Breast epithelium (tissue), 4 donors: ENCODE results near the gene NOM1. TPM values are rescaled to one million over a fixed set of nuclear protein-coding genes. Genes with fewer than 3 reads are reported as not detected.

Experiments used
- DNase-seq, 2 donors: peaks; one replicate each; pipeline ENCODE4 v3.0.0-alpha.2; 2019; ENCODE audit warnings: low spot score in 2 of 2
- H3K27ac ChIP-seq, 2 donors: fragments of 200-600 bp; sonication (generic) in 1 of 2; one replicate each; pipeline ENCODE4 v1.5.1; 2016 to 2019; ENCODE audit warnings: mild to moderate bottlenecking in 1 of 2
- H3K27me3 ChIP-seq, 2 donors: fragments of 200-600 bp; sonication (generic) in 1 of 2; one replicate each; pipeline versions ENCODE4 v1.5.1 to v1.6.0; 2017 to 2019; ENCODE audit warnings: control low read depth in 1 of 2, mild to moderate bottlenecking in 1 of 2
- H3K36me3 ChIP-seq: fragments of 200-600 bp; one replicate; pipeline ENCODE4 v1.5.1; 2019
- H3K4me1 ChIP-seq, 2 donors: fragments of 200-600 bp; sonication (generic); one replicate each; pipeline ENCODE4 v1.5.1; 2016 to 2019; ENCODE audit warnings: control low read depth in 1 of 2
- H3K4me3 ChIP-seq, 3 donors: fragments of 200-600 bp; sonication (generic); 1 replicate in 2 of 3; 2 replicates in 1 of 3; pipeline ENCODE4 v1.5.1; 2016 to 2019; ENCODE audit warnings: mild to moderate bottlenecking in 3 of 3, moderate library complexity in 2 of 3
- H3K9me3 ChIP-seq, 2 donors: fragments of 200-600 bp; sonication (generic) in 1 of 2; one replicate each; pipeline ENCODE4 v1.5.1; 2016 to 2019; ENCODE audit warnings: control low read depth in 1 of 2
- POLR2A ChIP-seq: fragments of 450-650 bp; IDR thresholded peaks from one replicate; pipeline ENCODE4 v1.6.1; 2016; ENCODE audit warnings: antibody characterized with exemption, mild to moderate bottlenecking, moderate library complexity
- POLR2AphosphoS5 ChIP-seq, 3 donors: sonication (generic); formaldehyde crosslinking; IDR thresholded peaks; one replicate each; pipeline ENCODE4 v1.6.1; 2017; ENCODE audit warnings: antibody characterized with exemption in 3 of 3
- intact Hi-C: fragments of 100-400 bp; cut with DNase I; formaldehyde crosslinking; loops from one replicate; pipeline ENCODE4 v1.15.1; 2023; ENCODE audit warnings: low total_unique reads
- total RNA-seq, 3 donors: library from RNA; depleted of rRNA; stranded (reverse); fragments of >200 nt; gene quantifications; one replicate each; pipeline ENCODE4 v1.1.0, GENCODE V29; 2016
- TF ChIP-seq, protein P1 (sequence below), 3 donors: fragments of 450-650 bp; IDR thresholded peaks; one replicate each; pipeline ENCODE4 v1.5.1; 2016 to 2017; ENCODE audit warnings: antibody characterized with exemption in 3 of 3, mild to moderate bottlenecking in 3 of 3, moderate library complexity in 3 of 3

Gene NOM1
- total RNA-seq, 3 donors from 2014 or later = 17.1 to 31.5 (median 25.2) TPM

DNA sequence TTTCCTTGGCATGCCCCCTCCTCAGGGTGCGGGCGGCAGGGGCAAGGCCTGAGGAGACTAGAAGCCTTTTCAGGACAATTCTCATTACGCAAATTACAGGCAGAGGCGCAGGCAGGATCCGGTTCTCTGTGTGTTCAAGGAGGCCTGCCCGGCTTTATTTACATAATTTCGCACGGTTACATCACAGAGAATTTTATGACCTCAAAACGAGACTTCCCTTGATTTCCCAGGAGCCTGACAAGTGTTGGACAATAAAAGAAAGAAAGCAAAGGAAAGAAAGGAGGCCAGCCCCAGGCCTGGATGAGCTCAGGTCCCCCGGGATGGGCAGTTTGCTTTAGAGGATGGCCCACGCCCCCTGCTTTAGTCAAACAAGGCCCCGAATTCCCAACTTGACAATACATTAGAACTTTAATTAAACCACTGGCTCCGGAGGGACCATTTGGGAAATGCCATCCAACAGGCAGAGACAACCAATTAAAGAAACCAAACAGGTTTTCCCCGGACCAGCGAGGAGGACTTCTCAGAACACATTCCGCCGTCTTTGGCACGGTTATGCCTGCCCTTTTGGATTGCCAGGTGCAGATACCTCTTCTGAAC, 58.1 kb downstream of the NOM1 start:
- H3K36me3 ChIP-seq = no peaks in the 10 kb centered on the region
- intact Hi-C loops = no loop called here
- no peak overlapping the region for H3K4me3 ChIP-seq
- TF ChIP-seq POLR2A (no peak), POLR2AphosphoS5 (IDR thresholded peaks at IDR 0.05) (no peak)
- TF ChIP-seq, protein P1, sequence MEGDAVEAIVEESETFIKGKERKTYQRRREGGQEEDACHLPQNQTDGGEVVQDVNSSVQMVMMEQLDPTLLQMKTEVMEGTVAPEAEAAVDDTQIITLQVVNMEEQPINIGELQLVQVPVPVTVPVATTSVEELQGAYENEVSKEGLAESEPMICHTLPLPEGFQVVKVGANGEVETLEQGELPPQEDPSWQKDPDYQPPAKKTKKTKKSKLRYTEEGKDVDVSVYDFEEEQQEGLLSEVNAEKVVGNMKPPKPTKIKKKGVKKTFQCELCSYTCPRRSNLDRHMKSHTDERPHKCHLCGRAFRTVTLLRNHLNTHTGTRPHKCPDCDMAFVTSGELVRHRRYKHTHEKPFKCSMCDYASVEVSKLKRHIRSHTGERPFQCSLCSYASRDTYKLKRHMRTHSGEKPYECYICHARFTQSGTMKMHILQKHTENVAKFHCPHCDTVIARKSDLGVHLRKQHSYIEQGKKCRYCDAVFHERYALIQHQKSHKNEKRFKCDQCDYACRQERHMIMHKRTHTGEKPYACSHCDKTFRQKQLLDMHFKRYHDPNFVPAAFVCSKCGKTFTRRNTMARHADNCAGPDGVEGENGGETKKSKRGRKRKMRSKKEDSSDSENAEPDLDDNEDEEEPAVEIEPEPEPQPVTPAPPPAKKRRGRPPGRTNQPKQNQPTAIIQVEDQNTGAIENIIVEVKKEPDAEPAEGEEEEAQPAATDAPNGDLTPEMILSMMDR (IDR thresholded peaks at IDR 0.05) = no peak
- DNase-seq = no peak
- H3K9me3 ChIP-seq = no peaks in the 10 kb centered on the region
- peaks cover 3 to 91% of the 10 kb centered on the region in 2 donors for H3K27me3 ChIP-seq
- no peak overlapping the region for H3K27ac ChIP-seq
- H3K4me1 ChIP-seq = peaks cover 5 to 10% of the 10 kb centered on the region in 2 donors

DNA sequence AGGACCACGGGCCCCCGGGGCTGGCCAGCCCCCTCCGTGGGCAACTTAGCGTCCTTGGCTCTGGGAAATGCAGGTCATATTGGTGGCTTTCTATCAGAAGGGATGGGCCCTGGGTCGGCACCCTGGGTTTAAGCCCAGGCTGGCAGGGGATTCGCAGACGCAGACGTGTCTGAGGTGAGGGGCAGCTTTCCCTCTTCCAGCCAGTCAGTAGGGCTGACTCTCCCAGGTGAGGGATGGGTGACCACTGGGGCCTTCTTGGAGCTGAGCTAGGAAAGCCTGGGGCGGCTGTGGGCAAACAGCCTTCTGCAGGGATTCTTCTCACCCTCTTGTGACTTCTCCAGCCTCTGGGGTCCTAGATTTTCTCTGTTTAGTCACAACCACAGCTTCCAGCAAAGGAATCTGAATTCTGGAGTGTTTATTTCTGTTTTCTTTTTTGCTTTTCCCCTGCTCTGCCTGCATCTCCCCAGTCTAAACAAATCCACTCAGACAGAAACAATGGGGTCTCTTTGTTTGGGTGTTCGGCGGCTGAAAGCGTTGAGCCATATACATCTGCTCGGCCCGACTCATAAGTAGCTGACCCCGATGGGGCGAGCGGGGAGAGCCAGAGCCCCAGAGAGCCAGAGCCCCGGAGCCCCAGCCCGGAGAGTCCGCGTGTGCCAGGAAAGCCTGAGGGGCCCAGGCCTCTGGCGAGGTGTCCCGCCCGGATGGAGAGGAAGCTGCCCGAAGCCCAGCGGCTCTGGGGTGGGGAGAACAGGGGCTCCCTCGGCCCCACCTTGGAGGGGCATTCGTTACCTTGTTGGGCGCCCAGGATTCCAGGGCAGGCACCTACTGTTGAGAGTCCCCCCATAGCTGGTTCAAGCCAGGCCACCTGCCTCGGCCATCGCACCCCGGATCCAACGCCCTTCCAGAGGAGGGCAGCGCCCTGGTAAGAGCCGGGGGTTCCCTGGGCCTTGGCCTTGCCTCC, 59.0 kb downstream of the NOM1 start:
- Histone ChIP-seq H3K36me3 (no peaks in the 10 kb centered on the region), H3K4me3 (no peak overlapping the region), H3K4me1 (peaks cover 5 to 10% of the 10 kb centered on the region in 2 donors), H3K27me3 (peaks cover 0 to 91% of the 10 kb centered on the region in 2 donors), H3K27ac (no peak overlapping the region), H3K9me3 (no peaks in the 10 kb centered on the region)
- TF ChIP-seq POLR2AphosphoS5 (IDR thresholded peaks at IDR 0.05) (no peak), POLR2A (no peak)
- TF ChIP-seq, protein P1 (IDR thresholded peaks at IDR 0.05) = no peak
- DNase-seq = no peak
- intact Hi-C loops = no loop called here

DNA sequence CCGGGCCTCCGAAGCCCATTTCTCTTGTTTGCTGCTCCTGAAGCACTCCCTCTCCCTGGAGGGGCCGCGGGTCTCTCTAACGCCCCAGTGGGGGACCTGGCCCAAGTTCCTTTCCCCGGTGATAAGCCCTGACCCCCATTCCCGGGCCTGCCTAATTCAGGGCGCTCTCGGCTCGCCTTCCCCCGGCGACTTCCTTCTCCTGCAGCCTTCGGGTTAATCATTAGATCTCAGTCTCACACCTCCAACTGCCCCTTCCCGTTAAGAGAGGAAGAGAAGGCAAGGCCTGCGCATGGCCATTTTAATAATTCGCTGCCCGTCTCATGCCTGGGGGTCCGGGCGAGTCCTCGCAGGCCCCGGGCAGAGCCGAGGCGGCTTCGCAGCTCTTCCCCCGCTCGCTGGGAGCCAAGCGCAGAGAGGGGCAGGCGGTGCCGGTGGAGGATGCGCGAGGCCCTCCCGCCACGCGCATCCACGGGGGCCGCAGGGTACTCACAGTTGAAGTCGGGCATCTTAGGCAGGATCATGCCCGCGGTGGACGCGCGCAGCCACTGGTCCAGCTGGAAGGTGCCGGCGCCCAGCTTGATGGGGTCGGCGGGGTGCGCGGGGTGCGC, 59.8 kb downstream of the NOM1 start:
- Histone ChIP-seq H3K27ac (no peak overlapping the region), H3K36me3 (no peaks in the 10 kb centered on the region), H3K4me3 (peak overlapping the region in 2 of 3 donors; percentile 39 to 59), H3K4me1 (peaks cover 3 to 5% of the 10 kb centered on the region in 2 donors), H3K9me3 (no peaks in the 10 kb centered on the region), H3K27me3 (peaks cover 0 to 91% of the 10 kb centered on the region in 2 donors)
- DNase-seq = no peak
- TF ChIP-seq, protein P1 (IDR thresholded peaks at IDR 0.05) = no peak
- TF ChIP-seq POLR2A (no peak), POLR2AphosphoS5 (IDR thresholded peaks at IDR 0.05) (no peak)
- intact Hi-C loops = no loop called here

DNA sequence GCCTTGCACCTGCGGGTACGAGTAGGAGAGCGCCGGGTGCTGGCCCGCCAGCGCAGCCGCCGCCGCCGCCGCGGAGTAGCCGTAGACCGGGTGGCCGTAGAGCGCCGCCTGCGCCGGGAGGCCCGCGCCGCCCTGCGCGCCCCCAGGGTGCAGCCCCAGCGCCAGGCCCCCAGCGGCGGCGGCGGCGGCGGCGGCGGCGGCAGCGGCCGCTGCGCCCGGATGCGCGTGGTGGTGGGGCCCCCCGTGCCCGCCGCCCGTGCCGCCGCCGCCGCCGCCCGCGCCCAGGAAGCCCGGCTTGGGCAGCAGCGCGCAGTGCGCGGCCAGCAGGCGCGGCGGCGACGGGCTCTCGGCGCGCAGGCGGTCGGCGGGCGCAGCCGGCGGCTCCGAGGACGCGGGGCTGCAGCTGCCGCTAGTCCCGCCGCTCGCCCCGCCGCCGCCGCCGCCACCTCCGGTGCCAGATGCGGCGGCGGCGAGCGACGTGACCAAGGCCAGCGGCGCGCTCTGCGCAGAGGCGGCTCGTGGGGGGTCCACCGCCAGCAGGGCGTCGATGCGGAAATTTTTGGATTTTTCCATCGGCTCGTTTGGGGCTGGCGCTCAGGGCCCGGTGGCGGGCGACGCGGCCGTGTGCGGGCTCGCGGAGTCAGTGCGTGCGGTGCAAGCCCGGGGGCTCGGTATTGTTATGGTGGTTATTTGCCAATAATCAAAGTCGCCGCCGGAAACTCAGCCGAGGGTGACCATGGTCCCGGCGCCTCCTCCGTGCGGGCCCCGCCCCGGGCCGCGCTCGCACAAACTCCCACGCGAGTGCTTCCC, 60.5 kb downstream of the NOM1 start:
- H3K4me3 ChIP-seq = peak overlapping the region; percentile 23 to 77 (median 65)
- no peak overlapping the region for H3K27ac ChIP-seq
- peaks cover 0 to 5% of the 10 kb centered on the region in 2 donors for H3K4me1 ChIP-seq
- H3K36me3 ChIP-seq = no peaks in the 10 kb centered on the region
- H3K27me3 ChIP-seq = peaks cover 0 to 91% of the 10 kb centered on the region in 2 donors
- H3K9me3 ChIP-seq = no peaks in the 10 kb centered on the region
- no peak for TF ChIP-seq POLR2A
- intact Hi-C loops = no loop called here
- DNase-seq = no peak
